ENCODE results near the gene LCN15. TPM values are rescaled to one million over a fixed set of nuclear protein-coding genes. Genes with fewer than 3 reads are reported as not detected.

LCN15 gene
- total and polyA plus RNA-seq, 2 of the 13 experiments (the other 11 are each of a cell fraction or from before 2014, with no cell fraction given), result 1.3 to 53.7 TPM

- no peak; the same call in 1 of the 2 replicates for TF ChIP-seq GFI1 (CRISPR knock-in tag; IDR thresholded peaks at IDR 0.05; ENCODE audit: borderline replicate concordance)
- no peak for TF ChIP-seq ZNF407 (CRISPR knock-in tag; IDR thresholded peaks at IDR 0.05; ENCODE audit: not compliant biosample characterization)
- TF ChIP-seq ZNF614 (CRISPR knock-in tag; IDR thresholded peaks at IDR 0.05; ENCODE audit: borderline replicate concordance), result peak; percentile 63; the same call in 1 of the 2 replicates
- TF ChIP-seq MLXIP (CRISPR knock-in tag; IDR thresholded peaks at IDR 0.05; ENCODE audit: borderline replicate concordance), result no peak
- TF ChIP-seq CENPBD1 (CRISPR knock-in tag; IDR thresholded peaks at IDR 0.05; ENCODE audit: borderline replicate concordance, low read depth), result no peak; the same call in 1 of the 2 replicates
- no peak for TF ChIP-seq KLF11 (CRISPR knock-in tag; IDR thresholded peaks at IDR 0.05)
- peak; percentile 22; the same call in 1 of the 2 replicates for TF ChIP-seq FUBP1 (CRISPR knock-in tag; IDR thresholded peaks at IDR 0.05; ENCODE audit: borderline replicate concordance)
- peak; percentile 50; the same call in 1 of the 2 replicates for TF ChIP-seq ZNF616 (CRISPR knock-in tag; IDR thresholded peaks at IDR 0.05; ENCODE audit: low read depth)
- TF ChIP-seq FLYWCH1 (CRISPR knock-in tag; IDR thresholded peaks at IDR 0.05), result no peak; the same call in 1 of the 2 replicates
- peak; percentile 68; the same call in 1 of the 2 replicates for TF ChIP-seq ZSCAN25 (CRISPR knock-in tag; IDR thresholded peaks at IDR 0.05)
- peak; percentile 75; the same call in 1 of the 2 replicates for TF ChIP-seq HINFP (CRISPR knock-in tag; IDR thresholded peaks at IDR 0.05; ENCODE audit: low read depth)
- peak; percentile 55; the same call in 1 of the 2 replicates for TF ChIP-seq ZNF556 (CRISPR knock-in tag; IDR thresholded peaks at IDR 0.05; ENCODE audit: borderline replicate concordance)
- TF ChIP-seq IRF2 (CRISPR knock-in tag; IDR thresholded peaks at IDR 0.05), result peak; percentile 68
These were observed 36.2 kb downstream of the LCN15 start (continued) for GRCh38 chr9:136728080-136728547.
